GM10847 (cell line): Measurements from ENCODE around the gene CNBD2.
A peak's percentile ranks its signal among the peaks of the same experiment; 100 is the strongest.

ENCODE experiments used
- POLR2A ChIP-seq: IDR thresholded peaks from 2 replicates; pipeline ENCODE4 v1.6.1; 2011; ENCODE audit not compliant: insufficient read length; ENCODE audit errors: extremely low read depth

CNBD2 gene

DNA sequence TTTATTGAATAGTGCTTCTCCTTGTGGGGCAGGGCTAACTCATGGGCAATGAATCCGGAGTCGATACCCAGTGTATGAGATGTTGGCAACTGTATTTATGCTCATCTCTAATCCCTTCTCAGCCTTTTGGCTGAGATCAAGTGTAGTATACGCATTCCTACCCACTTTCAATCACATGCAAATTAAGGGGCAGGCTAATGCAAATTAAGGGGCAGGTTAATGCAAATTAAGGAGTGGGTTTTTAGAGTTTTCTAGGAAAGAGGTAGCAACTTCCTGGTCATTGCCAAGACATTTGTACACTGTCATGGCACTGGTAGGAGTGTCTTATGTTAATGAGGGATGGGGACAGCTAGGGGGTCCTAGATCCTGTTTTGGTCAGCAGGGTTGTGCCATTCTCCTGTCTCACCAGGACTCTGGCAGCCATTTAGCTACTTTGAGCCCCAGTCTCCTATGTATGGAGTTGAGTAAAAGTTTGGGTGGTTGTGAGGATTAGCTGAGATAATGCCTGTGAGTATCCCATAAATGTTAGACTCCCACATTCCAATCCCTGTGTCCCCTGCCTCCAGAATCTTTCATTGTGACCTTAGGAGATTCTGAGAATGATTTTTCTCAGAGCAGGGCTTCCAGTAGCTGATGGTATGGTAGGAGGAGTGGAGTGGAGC is at the start of gene CNBD2:
Gene CNBD2 (plus strand): TSS at position 612 of the 662 bp plus-strand sequence. CDS start 173 bp downstream, outside the sequence.
- TF ChIP-seq POLR2A: no peak

DNA sequence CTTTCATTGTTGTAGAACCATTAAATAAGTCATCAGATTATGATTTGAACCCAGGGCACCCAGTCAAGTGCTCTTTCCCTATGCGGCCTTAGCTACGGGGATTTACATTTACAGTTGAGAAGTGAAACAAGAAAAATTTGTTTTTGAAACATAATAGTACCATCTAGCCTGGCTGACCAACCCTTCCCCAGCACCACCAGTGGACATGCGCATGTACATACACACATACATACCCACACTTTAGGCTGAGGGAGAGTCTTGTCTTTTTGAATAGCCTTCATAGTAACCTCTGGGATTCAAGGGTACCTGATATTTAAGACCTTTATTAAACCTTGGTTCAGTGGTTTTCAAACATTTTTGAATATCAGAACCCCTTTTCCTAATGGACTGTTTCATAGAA is 47.9 kb upstream of the CNBD2 start:
- no peak for TF ChIP-seq POLR2A

- TF ChIP-seq POLR2A: no peak
Observed at GRCh38 chr20:35929301-35929700, 39.1 kb upstream of the CNBD2 start.

DNA sequence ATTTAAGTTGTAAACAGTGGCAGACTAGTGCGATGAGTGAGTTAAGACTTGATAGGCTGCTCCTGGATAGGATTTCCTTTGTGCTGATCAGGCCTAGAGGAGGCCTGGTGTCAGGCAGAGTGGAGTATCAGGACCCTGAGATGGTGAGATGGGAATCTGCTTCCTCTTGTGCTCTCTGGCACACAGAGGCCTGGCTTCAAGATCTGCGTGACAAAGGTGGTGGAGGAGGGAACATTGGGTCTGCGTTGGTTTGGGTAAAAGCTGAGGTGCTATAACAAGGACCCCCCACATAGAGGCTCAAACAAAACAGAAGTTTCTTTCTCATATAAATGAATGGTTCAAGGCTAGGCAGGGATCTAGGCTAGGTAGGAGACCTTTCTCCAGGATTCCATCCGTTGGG is 34.3 kb upstream of the CNBD2 start:
- TF ChIP-seq POLR2A: no peak

GRCh38 chr20:35939264-35939663 is 29.1 kb upstream of the CNBD2 start:
- TF ChIP-seq POLR2A: no peak

GRCh38 chr20:35941620-35942019 is 26.8 kb upstream of the CNBD2 start:
- TF ChIP-seq POLR2A: no peak

- TF ChIP-seq POLR2A: no peak
Observed at GRCh38 chr20:35942243-35942642, 26.1 kb upstream of the CNBD2 start.

GRCh38 chr20:35947489-35947888 is 20.9 kb upstream of the CNBD2 start:
- no peak for TF ChIP-seq POLR2A

DNA sequence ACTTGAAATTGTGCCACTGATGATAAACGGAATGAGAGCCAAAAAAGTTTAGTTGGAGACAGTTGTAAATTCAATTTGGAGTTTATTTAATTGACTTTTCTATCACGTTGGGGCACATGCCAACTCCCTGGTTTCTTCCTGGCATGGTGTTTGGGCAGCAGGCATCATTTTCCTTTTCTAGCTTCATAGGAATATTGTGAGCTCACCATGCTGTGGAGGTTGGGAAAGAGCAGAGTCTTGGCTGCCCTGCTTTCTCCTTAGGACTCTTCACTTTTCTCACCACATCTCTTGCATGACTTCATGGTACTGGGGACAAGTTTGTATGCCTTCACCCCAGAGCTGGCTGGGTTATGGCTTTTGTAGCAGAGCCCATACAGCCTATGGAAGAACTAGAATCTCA is 20.5 kb upstream of the CNBD2 start:
- TF ChIP-seq POLR2A: no peak

GRCh38 chr20:35950093-35950492 is 18.3 kb upstream of the CNBD2 start:
- TF ChIP-seq POLR2A: no peak

DNA sequence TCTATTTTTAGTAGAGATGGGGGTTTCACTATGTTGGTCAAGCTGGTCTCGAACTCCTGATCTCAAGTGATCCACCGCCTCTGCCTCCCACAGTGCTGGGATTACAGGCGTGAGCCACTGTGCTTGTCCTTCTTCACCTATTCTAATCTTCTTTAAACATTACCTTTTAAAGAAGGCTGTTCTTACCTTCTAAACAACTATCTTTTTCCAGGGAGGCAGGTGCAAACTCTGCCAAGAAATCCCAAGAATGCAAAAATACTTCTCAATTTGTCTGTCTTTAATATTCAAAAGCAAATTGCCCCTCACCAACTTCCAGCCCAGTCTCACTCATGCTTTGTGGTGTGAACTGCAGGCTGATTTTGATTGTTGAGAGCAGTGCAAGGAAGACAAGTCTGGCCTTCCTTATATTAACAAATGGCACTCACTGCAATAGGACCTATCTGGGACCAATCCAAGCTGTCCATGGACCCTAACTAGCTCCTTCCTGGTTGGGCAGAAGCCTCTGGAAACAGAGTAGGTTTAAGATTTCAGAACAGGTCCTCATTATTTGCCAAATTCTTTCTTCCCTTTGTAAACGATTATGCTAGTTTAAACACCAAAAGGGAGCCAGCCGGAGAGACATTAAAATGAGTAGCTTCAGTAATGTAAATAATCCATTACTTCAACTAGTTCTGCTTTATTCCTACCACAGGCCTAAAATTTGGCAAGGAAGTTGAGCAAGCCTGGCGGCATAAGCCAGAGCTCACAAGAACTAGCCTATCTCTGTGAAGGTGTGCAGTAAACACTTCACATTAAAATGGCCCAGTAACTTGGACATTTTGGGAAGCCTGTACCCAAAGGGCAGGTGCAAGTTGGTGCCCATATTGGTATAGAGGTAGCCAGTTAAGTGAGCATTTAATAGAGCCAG is 15.7 kb upstream of the CNBD2 start:
- TF ChIP-seq POLR2A: no peak

DNA sequence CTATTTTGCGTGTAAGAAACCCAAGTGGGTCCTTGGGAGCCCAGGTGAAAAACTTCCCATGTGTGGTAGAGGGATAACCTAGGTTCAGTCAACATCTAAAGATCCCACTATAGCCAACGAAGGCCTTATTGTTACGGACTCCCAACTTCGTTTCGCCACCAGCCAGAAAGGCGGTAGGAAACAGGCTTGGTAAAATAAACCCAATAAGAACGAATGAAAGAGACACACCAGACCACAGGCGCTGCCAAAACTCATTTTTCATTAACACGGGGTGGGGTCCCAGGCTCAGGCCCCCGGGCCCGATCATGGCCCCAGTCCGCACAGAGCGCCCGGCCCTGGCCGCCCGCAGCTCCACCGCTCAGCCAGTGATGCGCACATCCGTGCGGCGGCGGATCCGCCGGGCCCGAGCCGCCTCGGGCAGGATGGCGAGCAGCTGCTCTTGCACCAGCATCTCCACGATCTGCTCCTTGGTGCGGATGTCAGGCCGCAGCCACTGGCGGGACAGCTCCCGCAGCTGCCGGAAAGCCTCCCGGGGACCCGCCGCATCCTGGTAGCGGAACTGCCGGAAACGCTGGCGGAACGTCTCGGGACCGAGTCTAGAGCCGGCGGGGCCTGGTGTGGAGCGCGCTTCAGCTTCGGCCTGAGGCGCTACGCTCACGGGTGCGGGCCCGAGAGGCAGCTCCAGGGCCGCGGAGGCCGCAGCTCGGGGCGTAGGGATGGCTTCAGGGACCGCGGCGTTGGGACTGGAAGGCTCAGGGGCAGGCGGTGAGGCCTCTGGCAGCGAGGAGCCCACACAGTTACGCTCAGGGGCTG is 14.8 kb upstream of the CNBD2 start:
- no peak for TF ChIP-seq POLR2A

DNA sequence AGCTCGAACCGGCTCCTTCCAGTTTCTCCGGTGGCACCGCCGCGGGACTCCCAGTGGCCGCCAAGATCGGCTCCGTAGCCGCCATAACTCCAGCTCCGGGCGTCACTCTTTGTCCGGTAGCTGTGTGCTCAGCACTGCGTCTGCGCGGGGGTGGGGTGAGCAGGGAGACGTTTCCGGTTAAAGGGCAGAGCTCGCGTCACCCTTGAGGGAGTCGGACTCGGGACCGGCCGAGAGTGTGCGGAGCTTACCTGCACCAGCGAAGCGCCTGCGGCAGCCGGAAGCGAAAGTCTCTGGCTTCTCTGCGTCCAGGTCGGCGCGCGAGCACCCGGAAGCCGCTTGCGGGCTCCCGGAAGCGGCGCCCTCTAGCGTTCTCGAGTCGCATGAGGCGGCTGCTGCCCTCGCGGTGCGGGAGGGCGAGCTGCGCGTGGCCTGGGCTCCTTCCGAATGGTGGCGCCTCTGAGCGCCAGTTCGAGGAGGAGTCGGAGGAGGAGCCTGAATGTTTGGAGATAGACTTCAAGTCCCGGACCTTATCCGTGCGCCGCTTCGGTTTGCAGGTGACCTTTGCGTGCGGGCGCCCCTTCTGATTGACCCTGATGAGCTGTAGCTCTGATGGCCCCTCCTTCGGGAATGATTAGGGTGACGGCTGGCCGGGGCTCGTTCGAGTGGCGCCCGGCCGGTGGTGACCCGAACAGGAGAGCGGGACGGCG is 14.0 kb upstream of the CNBD2 start, which contains the start of gene SCAND1:
Gene SCAND1 (minus strand): TSS at position 303 of the 707 bp plus-strand sequence. CDS start 218 bp downstream, at position 85.
- TF ChIP-seq POLR2A: peak; percentile 94

DNA sequence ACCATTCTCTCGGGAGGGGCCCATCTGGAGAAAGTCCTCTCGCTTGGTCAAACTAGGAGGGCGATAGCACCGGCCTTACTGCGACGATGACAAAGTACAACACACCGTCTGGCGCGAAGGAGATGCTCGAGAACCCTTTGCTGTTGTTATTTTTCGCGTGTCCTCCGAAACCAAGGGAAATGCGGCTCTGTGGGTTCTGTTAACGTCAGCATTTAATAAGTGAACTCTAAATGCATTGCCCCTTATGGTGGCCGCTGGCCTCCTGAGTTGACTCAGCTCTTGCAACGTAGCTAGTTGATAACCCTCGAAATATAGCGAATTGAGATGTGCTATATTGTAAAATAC is 13.5 kb upstream of the CNBD2 start:
- no peak for TF ChIP-seq POLR2A

- TF ChIP-seq POLR2A: no peak
Observed at GRCh38 chr20:35956616-35957015, 11.8 kb upstream of the CNBD2 start.
